NCI-H748 (cell line): Measurements from ENCODE around the gene VIT.

Experiments
- DNase-seq: peaks from one replicate; lab custom pipeline; 2025; ENCODE audit not compliant: unreplicated experiment; lab: John Stamatoyannopoulos, UW

VIT gene

GRCh38 chr2:36696533-36696932 is at the start of gene VIT:
Gene VIT (plus strand): TSS chr2:36696707. CDS start chr2:36716371, 19,664 bp downstream.
- no peak for DNase-seq

GRCh38 chr2:36650031-36650829 is 46.3 kb upstream of the VIT start:
- DNase-seq, result no peak

- DNase-seq, result no peak
These were observed 43.4 kb upstream of the VIT start for GRCh38 chr2:36653155-36653554.

- DNase-seq, result no peak
These were observed 42.4 kb upstream of the VIT start for GRCh38 chr2:36653967-36654694.

- DNase-seq, result no peak
These were observed 41.1 kb upstream of the VIT start for GRCh38 chr2:36655453-36655852.

- DNase-seq, result no peak
These were observed 38.8 kb upstream of the VIT start for GRCh38 chr2:36657703-36658102.

GRCh38 chr2:36658277-36658748 is 38.2 kb upstream of the VIT start:
- no peak for DNase-seq

- no peak for DNase-seq
These were observed 37.3 kb upstream of the VIT start for GRCh38 chr2:36659218-36659617.

- DNase-seq, result no peak
These were observed 36.6 kb upstream of the VIT start for GRCh38 chr2:36659872-36660312.

- DNase-seq, result no peak
These were observed 33.9 kb upstream of the VIT start for GRCh38 chr2:36662638-36663037.

- DNase-seq, result no peak
These were observed 33.2 kb upstream of the VIT start for GRCh38 chr2:36663295-36663694.

GRCh38 chr2:36663851-36664695 is 32.4 kb upstream of the VIT start:
- peak; percentile 58 for DNase-seq

- no peak for DNase-seq
These were observed 31.8 kb upstream of the VIT start for GRCh38 chr2:36664696-36665076.

GRCh38 chr2:36667931-36668330 is 28.6 kb upstream of the VIT start:
- DNase-seq, result no peak

GRCh38 chr2:36670881-36671595 is 25.5 kb upstream of the VIT start:
- no peak for DNase-seq

GRCh38 chr2:36671731-36672130 is 24.8 kb upstream of the VIT start:
- DNase-seq, result no peak

GRCh38 chr2:36672199-36672598 is 24.3 kb upstream of the VIT start:
- DNase-seq, result peak; percentile 3

- DNase-seq, result no peak
These were observed 20.8 kb upstream of the VIT start for GRCh38 chr2:36675579-36676282.

GRCh38 chr2:36676364-36676763 is 20.1 kb upstream of the VIT start:
- no peak for DNase-seq

GRCh38 chr2:36677386-36677785 is 19.1 kb upstream of the VIT start:
- DNase-seq, result no peak
